Hematopoietic multipotent progenitor cell treated with erythropoietin and hydrocortisone succinate and interleukin-3 and kit ligand, for 17 days (in vitro differentiated cells): ENCODE measurements around the gene MAPRE2.
"Not testable (repeated sequence)": the region's sequence is repeated elsewhere in the genome, so short reads cannot be mapped to it uniquely, and the experiment has no call there.

Source experiments
- DNase-seq: peaks from one replicate; pipeline ENCODE4 v3.0.0-alpha.2; 2015; ENCODE audit warnings: low spot score

The MAPRE2 gene

GRCh38 chr18:35153609-35154272, 112.5 kb downstream of the MAPRE2 start:
- no peak for DNase-seq

- DNase-seq: no peak
These were observed 114.3 kb downstream of the MAPRE2 start for GRCh38 chr18:35155398-35156117.

- no peak for DNase-seq
These were observed 116.0 kb downstream of the MAPRE2 start for GRCh38 chr18:35157181-35157580.

- DNase-seq: no peak
These were observed 117.7 kb downstream of the MAPRE2 start for GRCh38 chr18:35158728-35159450.

GRCh38 chr18:35159782-35160181, 118.6 kb downstream of the MAPRE2 start:
- DNase-seq: no peak

GRCh38 chr18:35161485-35161884, 120.3 kb downstream of the MAPRE2 start:
- DNase-seq: no peak

- DNase-seq: no peak
These were observed 120.7 kb downstream of the MAPRE2 start for GRCh38 chr18:35161934-35162333.

- no peak for DNase-seq
These were observed 121.9 kb downstream of the MAPRE2 start for GRCh38 chr18:35163014-35163539.

- no peak for DNase-seq
These were observed 122.5 kb downstream of the MAPRE2 start for GRCh38 chr18:35163721-35164120.

- no peak for DNase-seq
These were observed 122.9 kb downstream of the MAPRE2 start for GRCh38 chr18:35164133-35164532.

- no peak for DNase-seq
These were observed 126.1 kb downstream of the MAPRE2 start for GRCh38 chr18:35167332-35167731.

GRCh38 chr18:35167857-35168256, 126.6 kb downstream of the MAPRE2 start:
- no peak for DNase-seq

GRCh38 chr18:35170323-35170722, 129.1 kb downstream of the MAPRE2 start:
- not testable (repeated sequence) for DNase-seq

GRCh38 chr18:35171315-35171987, 130.2 kb downstream of the MAPRE2 start:
- no peak for DNase-seq

GRCh38 chr18:35172009-35172408, 130.8 kb downstream of the MAPRE2 start:
- no peak for DNase-seq

- DNase-seq: no peak
These were observed 131.3 kb downstream of the MAPRE2 start for GRCh38 chr18:35172451-35173035.

- DNase-seq: no peak
These were observed 133.0 kb downstream of the MAPRE2 start for GRCh38 chr18:35174093-35174731.

GRCh38 chr18:35174745-35175144, 133.5 kb downstream of the MAPRE2 start:
- no peak for DNase-seq

- DNase-seq: no peak
These were observed 135.7 kb downstream of the MAPRE2 start for GRCh38 chr18:35176925-35177324.

- no peak for DNase-seq
These were observed 137.0 kb downstream of the MAPRE2 start for GRCh38 chr18:35178260-35178659.

- no peak for DNase-seq
These were observed 138.7 kb downstream of the MAPRE2 start for GRCh38 chr18:35179906-35180305.
